Raji (cell line): Measurements from ENCODE around the gene RBFOX1.

Experiments
- POLR2A ChIP-seq: IDR thresholded peaks from 2 replicates; pipeline ENCODE4 v1.6.1; 2011; ENCODE audit warnings: low read depth, low read length, control low read depth; ENCODE audit not compliant: insufficient read depth

RBFOX1 gene

GRCh38 chr16:7351610-7352510, 19.2 kb downstream of the RBFOX1 start:
- TF ChIP-seq POLR2A = no peak

GRCh38 chr16:7355758-7356157, 23.1 kb downstream of the RBFOX1 start:
- TF ChIP-seq POLR2A = no peak

- TF ChIP-seq POLR2A = no peak
These were observed 28.9 kb downstream of the RBFOX1 start for GRCh38 chr16:7361416-7362129.

GRCh38 chr16:7362231-7362630, 29.6 kb downstream of the RBFOX1 start:
- no peak for TF ChIP-seq POLR2A

GRCh38 chr16:7363422-7364417, 31.1 kb downstream of the RBFOX1 start:
- TF ChIP-seq POLR2A = no peak

GRCh38 chr16:7366041-7366440, 33.4 kb downstream of the RBFOX1 start:
- TF ChIP-seq POLR2A = no peak

GRCh38 chr16:7366993-7367880, 34.6 kb downstream of the RBFOX1 start:
- no peak for TF ChIP-seq POLR2A

- no peak for TF ChIP-seq POLR2A
These were observed 36.6 kb downstream of the RBFOX1 start for GRCh38 chr16:7369204-7369603.

GRCh38 chr16:7372095-7372494, 39.5 kb downstream of the RBFOX1 start:
- no peak for TF ChIP-seq POLR2A

GRCh38 chr16:7373776-7374175, 41.1 kb downstream of the RBFOX1 start:
- TF ChIP-seq POLR2A = no peak

- TF ChIP-seq POLR2A = no peak
These were observed 42.0 kb downstream of the RBFOX1 start for GRCh38 chr16:7374614-7375174.

- no peak for TF ChIP-seq POLR2A
These were observed 43.6 kb downstream of the RBFOX1 start for GRCh38 chr16:7376227-7376626.

GRCh38 chr16:7377231-7377630, 44.6 kb downstream of the RBFOX1 start:
- TF ChIP-seq POLR2A = no peak

GRCh38 chr16:7378024-7378695, 45.5 kb downstream of the RBFOX1 start:
- no peak for TF ChIP-seq POLR2A

GRCh38 chr16:7380441-7380840, 47.8 kb downstream of the RBFOX1 start:
- TF ChIP-seq POLR2A = no peak
